GM21717 (cell line): ENCODE results near the gene SLC38A3.
A peak's percentile ranks its signal among the peaks of the same experiment; 100 is the strongest.
"Not testable (repeated sequence)": the region's sequence is repeated elsewhere in the genome, so short reads cannot be mapped to it uniquely, and the experiment has no call there.

Experiments used
- ATAC-seq: cut with Tn5 transposase; IDR thresholded peaks from one replicate; pipeline ENCODE4 v1.9.1; 2021; ENCODE audit warnings: mild to moderate bottlenecking, moderate library complexity; ENCODE audit not compliant: unreplicated experiment

The SLC38A3 gene

DNA sequence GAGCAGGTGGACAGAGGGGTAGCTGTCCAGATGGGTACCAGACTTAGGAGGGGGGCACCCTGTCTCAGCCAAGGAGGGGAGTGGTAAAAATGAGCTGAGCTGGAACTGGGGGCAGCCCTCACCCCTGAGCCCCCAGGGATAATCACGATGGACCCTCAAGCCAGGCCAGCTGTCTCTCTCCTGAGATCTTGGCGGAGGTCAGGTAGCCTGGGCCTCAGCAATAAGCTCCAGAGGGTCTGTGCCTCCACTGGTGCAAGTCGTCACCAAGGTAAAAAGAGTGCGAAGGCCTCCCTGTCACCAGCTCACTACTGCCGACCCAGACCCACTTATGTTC is 5.1 kb downstream of the SLC38A3 start:
- no peak for ATAC-seq

DNA sequence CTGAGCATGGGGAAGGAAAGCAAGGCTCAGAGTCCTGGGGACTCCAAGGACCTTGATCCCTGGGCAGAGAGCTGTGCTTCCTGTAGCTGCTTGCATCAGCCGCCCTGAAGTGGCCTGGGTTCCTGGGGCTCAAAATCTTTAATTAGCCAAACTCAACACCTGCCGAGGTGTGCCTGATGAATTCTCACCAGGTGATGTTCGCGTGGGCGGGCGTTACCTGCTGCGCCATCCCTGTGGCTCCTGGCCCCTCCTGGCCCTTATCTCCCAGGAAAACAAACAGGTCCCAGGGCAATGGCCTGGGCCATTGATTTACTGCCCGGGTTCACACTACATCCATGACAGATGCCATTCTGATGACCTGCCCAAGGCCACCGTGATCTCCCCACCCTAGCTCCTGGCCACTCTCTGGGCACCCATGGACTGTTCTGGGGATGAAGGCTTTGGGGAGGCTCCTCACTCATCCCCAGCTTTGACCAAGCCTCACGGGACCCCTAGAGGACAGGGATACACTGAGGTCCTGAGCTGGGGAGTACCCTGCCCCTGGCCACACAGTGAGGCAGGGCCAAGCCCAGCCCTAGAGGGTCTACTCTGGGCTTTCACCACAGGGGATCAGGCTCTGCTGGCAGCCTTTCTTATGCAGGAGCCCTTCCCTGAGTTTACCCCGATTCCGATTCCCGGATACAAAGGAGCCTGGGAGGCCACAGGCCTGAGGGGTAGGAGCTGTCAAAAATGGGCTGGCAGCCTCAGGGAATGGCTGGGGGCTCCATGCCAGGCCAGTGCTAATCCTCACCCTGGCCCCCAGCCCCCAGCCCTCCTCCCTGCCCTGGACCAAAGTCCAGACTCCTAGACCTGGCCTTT is 5.7 kb downstream of the SLC38A3 start:
- ATAC-seq: no peak

DNA sequence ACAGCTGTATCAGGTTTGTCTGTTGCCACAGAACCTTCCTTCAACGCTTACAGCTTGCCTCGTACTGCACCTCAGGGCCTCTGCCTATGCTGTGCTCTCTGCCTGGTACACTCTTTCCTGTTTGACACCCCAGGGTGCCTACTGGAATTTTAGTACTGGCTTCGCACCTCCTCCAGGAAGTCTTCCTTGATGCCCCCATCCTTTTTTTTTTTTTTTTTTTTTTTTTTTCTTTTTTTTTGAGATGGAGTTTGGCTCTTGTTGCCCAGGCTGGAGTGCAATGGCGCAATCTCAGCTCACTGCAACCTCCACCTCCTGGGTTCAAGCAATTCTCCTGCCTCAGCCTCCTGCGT is 6.3 kb downstream of the SLC38A3 start:
- not testable (repeated sequence) for ATAC-seq

DNA sequence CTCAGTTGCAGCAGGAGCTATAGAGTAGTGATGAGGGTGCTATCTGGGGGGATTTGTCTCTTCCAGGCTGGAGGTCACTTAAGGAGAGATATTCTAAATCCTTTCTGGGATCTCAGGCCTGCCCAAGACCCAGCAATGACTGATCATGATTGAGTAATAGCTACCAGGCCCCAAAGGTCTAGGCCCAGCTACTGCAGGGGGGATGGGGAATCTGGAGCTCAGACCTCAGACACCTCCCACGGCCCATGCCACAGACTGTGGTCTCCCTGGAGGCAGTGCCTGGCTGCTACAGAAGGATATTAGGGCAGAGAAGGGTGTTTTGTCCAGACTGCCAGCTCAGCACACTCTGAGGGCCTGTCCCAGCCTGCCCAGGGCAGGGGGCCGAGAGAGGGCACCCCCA is 6.9 kb downstream of the SLC38A3 start:
- ATAC-seq: no peak

DNA sequence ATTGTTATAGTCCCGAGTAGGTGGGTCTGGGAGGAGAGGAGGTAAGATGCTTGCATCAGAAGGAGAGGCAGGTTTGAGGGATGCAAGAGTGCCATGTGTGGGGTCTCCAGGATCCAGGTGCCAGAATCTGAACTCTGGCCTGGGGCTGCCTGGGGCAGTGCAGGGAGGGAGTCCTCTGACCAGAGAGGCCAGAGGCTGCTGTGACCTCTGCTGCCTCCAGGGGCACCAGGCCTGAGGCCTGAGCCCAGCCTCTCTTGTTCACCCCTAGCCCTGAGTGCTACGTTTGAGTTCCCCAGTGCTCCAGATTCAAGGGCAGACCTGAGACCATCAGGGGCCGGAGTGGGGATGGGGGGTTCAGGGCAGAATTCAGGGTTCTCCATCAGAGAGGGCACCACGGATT is 7.4 kb downstream of the SLC38A3 start:
- no peak for ATAC-seq

DNA sequence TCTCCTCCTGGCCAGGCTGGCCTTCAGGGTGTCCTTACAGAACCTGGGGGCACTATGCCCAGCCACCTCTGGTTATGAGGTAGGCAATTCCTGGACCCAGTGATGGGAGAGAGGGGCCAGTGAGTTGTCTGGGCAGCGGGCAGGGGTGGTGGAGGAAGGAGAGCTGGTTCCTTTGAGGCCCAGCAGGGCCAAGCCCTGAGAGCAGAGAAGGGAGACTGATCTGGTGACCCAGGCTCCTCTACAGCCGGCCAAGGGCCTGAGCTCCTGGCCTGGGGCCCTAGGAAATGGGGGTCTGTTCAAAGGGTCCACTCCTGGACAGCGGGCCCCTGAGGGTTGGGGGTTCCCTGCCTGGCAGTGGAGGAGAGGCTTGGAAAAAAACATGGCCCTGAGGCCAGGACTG is 7.9 kb downstream of the SLC38A3 start:
- ATAC-seq: no peak

DNA sequence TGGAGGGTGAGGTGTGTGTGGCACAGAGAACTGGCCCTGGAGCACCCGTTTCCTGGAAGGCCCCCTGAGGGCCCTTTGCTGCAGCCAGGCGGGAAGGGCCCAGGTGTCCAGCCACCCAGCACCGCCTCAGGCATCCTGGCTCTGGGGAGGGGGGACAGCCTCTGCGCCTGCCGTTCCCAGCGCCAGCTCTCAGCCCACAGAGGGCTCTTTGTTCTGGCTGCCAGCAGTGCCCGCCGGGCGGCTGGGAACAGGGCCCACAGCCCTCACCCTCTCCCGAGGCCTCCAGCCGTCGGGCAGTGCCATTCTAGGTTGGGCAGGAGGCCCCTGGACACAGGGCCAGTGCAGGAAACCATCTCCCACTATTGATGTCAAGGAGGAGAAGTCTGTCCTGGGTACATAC is 8.3 kb downstream of the SLC38A3 start:
- no peak for ATAC-seq

DNA sequence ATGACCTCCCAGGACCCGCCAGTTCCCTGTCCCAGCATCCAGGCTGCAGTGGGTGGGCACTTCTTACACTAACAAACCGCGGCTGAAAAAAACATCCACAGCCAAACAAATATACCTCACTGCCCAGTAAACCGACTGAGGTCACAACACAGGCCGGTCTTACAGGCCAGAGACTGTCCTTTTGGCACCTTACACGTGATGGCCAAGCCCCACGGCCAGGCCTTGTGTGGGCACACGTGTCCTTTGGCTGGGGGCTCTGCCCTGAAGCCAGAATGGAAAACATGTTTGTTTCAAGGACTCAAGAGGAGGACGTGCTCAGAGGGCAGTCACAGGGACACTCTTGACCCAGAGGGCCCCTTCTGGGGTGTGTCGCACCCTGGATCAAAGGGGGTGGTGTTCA is 9.8 kb downstream of the SLC38A3 start:
- no peak for ATAC-seq

DNA sequence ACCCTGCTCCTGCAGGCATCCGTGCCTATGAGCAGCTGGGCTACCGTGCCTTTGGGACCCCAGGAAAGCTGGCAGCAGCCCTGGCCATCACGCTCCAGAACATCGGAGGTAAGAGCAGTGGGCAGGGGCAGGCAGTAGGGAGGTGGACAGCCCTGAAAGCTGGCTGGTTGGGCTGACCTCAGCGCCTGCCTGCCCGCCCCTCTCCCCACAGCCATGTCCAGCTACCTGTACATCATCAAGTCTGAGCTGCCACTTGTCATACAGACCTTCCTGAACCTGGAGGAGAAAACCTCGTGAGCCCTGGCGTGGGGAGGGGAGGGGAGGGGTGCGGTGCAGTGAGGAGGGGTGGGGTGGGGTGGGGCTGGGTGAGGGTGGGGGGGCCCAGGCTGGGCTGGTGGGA is 10.5 kb downstream of the SLC38A3 start:
- ATAC-seq: no peak

DNA sequence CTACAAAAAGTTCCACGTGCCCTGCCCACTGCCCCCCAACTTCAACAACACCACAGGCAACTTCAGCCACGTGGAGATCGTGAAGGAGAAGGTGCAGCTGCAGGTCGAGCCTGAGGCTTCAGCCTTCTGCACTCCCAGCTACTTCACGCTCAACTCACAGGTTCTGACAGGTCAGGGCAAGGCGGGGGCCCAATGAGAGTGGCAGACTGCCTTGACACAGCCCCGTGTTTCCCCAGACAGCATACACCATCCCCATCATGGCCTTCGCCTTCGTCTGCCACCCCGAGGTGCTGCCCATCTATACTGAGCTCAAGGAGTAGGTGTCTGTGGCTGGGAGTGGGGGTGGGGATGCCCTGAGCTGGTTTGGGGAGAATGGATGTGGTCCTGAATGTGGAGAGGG is 12.6 kb downstream of the SLC38A3 start:
- ATAC-seq: no peak

DNA sequence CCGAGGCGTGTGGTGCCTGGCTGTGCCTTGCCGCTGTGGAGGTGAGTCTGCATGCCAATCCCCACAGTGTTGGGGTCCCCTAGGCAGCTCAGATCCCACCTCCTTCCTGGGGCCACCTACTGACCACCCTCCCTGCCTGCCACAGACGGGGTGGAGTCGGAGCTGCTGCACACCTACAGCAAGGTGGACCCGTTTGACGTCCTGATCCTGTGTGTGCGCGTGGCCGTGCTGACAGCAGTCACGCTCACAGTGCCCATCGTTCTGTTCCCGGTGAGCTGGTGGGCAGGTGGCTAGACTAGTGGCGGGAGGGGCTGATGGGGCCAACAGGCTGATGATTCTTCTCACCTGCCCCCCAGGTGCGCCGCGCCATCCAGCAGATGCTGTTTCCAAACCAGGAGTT is 13.4 kb downstream of the SLC38A3 start:
- no peak for ATAC-seq

DNA sequence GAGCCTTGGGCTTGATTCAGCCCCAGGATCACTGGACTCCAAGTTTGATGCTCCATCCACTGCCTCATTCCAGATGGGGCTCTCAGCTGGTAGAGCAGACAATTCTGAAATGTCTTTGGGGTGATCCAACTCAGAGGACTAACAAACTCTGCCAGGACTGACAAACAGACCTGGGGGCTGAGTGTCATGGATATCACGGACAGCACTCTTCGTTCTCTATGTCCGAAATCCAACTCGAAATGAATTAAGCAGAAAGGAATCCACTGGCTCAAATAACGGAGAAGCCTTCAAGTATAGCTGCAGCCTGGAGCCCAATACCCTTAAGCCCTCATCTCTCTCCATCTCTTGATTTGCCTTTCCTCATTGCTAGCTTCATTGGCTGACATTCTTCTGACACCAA is 14.2 kb downstream of the SLC38A3 start:
- ATAC-seq: no peak

DNA sequence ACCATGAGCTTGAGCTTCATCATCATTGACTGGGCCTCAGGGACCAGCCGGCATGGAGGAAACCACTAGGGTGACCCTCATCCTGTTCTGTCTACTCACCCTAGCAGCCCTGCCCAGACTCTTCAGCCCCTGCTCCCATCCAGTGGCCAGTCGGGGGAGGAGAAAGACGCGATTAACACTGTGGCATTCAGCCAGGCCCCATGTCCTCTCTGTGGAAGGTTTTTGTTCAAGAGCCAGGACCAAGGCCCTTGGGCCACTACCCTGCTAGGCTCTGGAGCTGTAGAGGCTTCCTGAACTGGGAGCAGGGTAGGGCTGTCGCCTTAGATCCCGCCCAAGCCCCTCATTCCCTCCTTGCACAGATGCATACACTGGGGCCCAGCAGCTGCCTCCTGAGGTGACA is 15.0 kb downstream of the SLC38A3 start:
- ATAC-seq: no peak

DNA sequence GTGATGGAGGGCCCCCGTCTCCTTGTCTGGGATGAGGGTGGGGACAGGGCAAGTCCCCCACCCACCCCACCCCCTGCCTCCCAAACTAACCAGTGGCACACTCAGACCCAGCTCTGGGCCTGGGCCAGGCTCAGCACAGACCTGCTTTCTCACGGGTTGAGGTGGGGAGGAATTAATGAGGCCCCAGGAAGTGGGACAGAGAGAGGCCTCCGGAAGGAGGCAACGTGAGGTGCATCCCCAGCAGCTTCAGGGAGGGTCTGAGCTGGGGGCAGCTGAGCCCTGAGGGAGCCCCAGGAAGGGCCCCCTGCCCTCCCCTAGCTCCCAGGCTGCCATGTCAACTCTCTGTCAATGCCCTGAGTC is 16.0 kb downstream of the SLC38A3 start:
- no peak for ATAC-seq

DNA sequence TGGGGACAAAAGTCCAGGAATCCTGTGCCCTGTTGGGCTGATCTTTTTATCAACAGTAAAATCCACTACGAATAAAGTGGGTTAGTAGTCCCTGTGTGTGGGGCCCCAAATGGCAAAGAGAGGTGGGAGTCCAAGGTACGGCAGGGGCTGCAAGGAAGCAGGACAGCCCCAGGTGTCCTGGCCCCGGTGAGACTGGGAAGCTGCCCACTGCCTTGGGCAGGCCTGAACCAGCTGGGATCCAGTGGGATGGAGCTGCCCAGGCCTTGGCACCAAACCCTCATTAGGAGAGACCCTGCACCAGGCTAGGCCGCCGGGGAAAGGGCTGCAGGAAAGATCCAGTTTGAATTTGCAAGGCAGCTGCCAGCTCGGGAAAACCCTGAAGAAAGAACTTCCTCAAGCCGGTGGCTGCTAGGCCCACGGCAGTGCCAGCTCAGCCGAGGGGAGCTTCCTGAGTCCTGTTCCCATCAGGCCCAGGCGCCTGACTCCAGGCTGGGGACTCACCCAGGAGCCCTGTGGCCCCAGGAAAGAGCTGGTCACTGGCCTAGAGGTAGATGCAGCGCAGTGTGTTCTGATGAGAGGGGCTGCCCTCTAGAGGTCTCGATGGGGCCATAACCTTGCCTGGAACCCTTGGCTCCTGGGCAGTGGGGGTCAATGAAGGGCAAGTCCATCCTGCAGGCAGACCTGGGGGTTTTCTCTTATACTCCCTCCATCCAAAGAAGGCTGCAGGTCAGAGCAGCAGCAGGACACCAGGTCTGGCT is 16.5 kb downstream of the SLC38A3 start:
- ATAC-seq: no peak

DNA sequence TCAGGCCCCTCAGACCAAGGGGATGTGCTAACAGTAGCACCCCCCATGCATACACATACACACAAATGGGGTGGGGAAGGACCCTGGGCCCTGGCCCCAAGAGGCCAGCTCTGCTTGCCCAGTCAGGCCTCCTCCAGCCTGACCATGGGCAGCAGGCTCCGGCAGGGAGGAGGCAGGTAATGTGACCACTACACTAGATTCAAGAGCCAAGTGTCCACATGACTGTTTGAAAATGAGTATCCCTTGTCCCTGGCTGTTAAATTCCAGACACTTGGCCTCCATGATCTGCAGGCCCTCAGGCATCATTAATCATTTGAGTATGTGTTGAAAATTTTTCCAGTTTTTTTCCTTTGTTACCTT is 17.1 kb downstream of the SLC38A3 start:
- no peak for ATAC-seq

DNA sequence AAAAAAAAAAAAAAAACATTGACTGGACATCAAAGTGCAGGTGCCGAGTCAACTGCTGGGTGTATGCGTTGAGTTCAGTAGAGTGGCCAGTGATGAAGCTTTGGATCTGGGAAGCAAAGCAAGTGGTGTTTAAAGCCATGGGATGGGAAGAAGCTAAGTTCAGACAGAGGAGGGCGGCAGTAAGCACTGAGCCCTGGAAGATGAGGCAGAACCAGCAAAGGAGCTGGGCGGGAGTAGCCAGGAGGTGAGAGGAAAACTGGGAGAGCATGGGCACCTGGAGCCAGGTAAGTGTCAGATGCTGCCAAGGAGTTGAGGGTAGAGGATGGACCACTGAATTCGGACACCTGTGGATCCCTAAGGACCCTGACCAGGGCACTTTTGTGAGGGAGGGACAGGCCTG is 19.6 kb downstream of the SLC38A3 start:
- ATAC-seq: no peak

DNA sequence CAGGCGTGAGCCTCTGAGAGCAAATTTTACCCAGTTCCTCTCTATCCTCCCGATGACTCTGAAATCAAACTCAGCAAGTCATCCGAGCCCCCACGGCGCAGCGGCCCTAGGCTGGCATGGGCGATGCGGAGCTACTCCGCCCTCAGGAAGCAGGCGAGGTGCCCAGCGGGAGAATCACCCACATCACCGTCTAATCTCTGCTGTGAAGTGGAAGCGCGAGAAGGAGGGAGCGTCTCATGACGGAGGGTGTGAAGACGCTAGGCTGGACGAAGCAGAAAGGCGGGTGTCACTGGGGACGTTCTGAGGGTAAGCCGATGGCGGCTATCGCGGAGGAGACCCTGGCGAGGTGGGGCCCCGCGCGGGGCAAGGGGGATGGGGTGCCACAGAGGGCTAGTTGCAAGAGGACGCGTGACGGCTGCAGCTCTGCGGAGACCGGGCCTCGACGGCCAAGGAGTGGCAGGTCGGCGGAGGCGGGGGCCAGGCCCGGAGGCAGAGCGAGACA is 21.9 kb downstream of the SLC38A3 start:
- ATAC-seq: peak; percentile 9

DNA sequence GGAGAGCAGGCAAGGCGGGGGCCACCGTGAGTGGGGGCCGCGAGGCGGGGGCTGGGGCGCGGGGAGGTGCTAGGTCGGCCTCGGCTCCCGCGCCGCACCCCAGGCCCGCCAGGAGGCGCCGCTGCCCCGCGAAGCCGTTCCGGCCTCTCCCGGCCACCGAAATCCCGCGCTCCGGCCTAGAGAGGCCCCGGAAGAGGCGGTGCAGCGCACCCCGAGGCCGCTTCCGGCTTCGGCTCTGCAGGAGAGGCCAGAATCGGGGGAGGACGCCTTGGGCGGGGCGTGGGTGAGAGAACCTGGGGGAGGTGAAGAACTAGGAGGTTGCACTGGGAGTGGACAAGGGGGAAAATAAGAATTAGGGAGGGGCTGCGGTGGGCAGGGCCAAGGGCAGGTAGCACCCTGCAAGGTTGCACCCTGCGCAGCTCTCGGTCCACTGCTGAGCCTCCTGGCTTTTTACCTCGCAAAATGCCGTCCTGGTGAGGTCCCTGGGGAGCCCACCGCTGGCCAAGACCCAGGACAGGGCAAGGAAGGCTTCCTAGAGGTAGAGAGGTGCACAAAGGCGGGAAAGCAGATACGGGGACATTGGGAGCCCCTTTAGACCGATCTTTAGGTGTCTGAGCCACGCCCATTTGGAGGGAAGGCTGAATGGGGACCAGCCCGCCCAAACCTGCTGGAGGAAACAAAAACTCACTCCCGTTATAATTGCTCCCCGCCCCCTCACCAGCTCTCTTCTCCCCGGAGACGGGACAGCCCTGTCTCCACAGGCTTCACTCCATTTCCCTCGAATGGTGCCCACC is 22.5 kb downstream of the SLC38A3 start:
- peak; percentile 76 for ATAC-seq

DNA sequence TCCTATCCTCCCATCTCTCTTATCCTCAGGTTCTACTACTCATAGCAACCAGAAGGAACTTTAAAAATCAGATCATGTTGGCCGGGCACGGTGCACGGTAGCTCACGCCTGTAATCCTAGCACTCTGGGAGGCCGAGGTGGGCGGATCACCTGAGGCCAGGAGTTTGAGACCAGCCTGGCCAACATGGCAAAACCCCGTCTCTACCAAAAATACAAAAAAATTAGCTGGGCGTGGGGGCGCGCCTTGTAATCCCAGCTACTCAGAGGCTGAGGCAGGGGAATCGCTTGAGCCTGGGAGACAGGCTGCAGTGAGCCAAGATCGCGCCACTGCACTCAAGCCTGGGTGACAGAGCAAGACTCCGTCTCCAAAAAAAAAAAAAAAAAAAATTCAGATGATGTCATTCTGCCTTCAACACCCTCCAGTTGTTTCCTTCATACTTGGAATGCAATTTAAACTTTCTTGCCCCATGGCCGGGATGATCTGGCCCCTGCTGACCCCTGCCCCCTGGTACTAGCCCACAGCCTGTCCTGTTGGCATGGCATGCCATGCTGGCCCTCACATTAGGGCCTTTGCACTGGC is 23.2 kb downstream of the SLC38A3 start:
- ATAC-seq: not testable (repeated sequence)

DNA sequence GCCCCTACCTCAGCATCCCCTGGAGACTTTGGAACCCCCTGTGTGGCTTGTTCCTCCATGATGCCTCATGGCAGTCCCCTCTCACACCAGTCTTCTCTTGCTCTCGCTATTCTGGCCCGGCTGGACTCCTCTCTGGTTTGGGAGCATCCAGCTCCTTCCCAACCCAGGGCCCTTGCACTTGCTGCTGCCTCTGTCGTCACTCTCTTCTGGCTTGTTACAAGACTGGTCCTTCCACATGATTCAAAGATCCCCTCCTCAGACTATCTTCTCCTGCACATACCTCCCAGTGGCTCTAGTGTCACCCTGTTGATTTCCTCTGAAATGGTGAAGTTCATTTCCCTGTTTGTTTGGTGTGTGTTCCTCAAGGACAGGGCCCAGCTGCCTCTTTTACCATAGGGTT is 24.4 kb downstream of the SLC38A3 start:
- no peak for ATAC-seq
